NCI-H2196 (cell line): Measurements from ENCODE around the gene WDR26.
"Not testable (repeated sequence)": the region's sequence is repeated elsewhere in the genome, so short reads cannot be mapped to it uniquely, and the experiment has no call there.

Experiments
- DNase-seq: peaks from one replicate; lab custom pipeline; 2025; ENCODE audit not compliant: unreplicated experiment; lab: John Stamatoyannopoulos, UW

Gene WDR26

DNA sequence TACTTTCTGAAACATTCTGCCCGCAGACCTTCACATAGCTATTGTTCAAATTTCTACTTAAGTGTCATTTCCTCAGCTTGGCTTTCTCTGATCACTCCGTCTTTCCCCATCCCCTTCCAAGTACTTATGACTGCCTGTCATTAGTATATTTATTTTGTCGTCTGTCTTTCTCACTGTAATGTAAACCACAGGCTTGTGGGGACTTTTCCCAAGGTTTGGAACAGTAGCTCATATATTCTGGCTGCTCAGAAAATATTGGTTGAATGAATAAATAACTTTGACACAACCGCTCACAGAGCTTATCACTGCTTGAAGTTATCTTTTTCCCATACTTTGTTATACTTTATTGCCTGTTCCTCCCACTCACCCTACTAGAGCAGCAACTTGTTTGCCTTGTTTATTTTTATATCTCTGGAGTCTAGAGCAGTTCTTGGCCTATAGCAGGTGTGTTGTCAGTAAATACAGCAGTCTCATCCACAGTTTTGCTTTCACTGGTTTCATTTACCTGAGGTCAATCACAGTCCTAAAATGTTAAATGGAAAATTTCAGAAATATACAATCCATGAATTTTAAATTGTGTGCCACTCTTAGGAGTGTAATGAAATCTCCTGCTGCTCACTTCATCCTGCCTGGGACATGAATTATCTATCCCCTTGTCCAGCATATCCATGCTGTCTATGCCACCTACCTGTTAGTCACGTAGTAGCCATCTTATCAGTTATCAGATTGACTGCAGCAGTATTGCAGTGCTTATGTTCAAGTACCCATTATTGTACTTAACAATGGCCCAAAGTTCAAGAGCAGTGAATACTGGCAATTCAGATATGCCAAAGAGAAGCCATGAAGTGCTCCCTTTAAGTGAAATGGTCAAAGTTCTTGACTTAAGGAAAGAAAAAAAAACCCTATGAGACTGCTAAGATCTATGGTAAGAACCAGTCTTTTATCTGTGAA lies 80.3 kb downstream of the WDR26 start:
- DNase-seq = no peak

DNA sequence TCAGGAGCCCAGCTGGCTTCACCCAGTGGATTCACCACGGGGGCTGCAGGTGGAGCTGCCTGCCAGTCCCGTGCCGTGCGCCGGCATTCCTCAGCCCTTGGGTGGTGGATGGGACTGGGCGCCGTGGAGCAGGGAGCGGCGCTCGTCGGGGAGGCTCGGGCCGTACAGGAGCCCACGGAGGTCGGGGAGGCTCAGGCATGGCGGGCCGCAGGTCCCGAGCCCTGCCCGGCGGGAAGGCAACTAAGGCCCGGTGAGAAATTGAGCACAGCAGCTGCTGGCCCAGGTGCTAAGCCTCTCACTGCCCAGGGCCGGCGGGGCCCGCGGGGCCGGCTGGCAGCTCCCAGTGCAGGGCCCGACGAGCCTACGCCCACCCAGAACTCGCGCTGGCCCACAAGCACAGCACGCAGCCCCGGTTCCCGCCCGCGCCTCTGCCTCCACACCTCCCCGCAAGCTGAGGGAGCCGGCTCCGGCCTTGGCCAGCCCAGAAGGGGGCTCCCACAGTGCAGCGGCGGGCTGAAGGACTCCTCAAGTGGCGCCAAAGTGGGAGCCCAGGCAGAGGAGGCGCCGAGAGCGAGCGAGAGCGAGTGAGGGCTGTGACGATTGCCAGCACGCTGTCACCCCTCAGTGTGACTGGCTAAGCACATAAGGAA lies 82.0 kb downstream of the WDR26 start:
- DNase-seq = not testable (repeated sequence)

DNA sequence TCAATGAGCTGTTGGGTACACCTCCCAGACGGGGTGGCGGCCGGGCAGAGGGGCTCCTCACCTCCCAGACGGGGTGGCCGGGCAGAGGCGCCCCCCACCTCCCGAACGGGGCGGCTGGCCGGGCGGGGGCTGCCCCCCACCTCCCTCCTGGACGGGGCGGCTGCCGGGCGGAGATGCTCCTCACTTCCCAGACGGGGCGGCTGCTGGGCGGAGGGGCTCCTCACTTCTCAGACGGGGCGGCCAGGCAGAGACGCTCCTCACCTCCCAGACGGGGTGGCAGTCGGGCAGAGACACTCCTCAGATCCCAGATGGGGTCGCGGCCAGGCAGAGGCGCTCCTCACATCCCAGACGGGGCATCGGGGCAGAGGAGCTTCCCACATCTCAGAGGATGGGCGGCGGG lies 84.9 kb downstream of the WDR26 start:
- not testable (repeated sequence) for DNase-seq

DNA sequence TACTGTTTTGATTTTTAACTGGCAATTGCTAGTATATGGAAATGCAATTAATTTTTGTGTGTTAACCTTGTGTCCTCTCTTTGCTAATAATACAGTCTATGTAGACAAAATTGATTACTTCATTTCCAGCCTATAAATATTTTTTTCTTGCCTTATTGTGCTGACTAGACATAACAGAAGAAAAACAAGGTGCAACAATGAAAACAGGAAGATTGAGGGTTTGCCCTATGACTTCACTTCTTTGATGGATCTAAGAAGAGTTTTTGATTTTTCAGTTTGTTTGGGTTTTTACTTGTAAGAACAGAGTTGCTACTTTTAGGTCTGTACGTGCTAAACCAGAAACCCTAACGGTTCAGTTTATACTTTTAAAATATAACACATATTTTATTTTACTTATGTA lies 86.5 kb downstream of the WDR26 start:
- no peak for DNase-seq

GRCh38 chr1:224343679-224344078 lies 90.9 kb downstream of the WDR26 start:
- DNase-seq = no peak

DNA sequence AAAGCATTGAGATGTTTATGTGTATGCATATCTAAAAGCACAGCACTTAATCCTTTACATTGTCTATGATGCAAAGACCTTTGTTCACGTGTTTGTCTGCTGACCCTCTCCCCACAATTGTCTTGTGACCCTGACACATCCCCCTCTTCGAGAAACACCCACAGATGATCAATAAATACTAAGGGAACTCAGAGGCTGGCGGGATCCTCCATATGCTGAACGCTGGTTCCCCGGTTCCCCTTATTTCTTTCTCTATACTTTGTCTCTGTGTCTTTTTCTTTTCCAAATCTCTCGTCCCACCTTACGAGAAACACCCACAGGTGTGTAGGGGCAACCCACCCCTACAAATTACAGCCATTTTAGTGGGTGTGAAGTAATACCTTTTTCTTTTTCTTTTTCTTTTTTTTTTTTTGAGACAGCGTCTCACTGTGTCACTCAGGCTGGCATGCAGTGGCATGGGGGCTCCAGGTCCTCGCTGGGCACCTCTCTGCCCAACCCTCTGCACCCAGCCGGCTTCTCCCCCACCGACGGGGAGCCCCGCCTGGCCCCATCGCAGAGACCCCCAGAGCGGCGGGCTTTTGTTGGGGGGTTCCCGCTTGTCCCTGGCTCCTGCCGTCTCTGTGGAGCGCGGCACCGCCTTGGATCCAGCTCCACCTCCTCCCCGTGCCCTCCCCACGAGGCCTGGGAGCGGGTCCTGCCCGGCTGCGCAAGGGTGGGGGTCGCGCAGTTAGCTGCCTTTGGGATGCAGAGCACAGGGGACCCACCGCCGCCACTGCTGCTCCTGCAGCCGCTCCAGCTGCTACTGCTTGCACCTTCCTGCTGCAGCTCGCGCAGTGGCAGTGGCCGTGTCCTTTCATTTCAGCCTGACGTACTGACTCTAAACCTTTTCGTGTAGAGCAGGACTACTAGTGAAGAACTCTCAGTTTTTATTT lies 93.9 kb downstream of the WDR26 start:
- DNase-seq = not testable (repeated sequence)

GRCh38 chr1:224339442-224340033 lies 95.1 kb downstream of the WDR26 start:
- no peak for DNase-seq

DNA sequence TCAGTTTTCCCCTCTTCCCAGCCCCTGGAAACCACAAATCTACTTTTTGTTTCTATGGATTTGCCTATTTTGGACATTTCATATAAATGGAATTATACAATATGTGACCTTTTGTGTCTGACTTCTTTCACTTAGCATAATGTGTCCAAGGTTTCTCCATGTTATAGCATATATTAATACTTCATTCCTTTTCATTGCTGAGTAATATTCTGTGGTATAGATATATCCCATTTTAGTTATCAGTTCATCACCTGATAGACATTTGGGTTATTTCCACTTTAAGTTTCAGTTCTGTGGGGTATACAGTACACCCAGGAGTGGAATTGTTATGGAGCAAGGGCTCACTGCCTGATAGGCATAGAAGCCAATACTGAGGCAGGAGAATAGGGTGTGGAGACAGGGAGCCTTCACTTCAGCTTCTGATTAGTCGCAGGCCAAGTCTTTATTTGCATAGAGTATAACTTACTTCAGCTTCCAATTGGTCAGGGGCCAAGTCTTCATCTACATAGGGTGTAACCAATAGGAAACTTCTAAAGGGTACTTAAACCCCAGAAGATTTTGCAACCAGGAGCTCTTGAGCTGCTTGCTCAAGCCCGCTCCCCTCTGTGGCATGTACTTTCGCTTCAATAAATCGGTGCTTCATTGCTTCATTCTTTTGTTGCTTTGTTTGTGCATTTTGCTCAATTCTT lies 96.3 kb downstream of the WDR26 start:
- DNase-seq = no peak
